Measurements from ENCODE around the gene LY9. TPM values are rescaled to one million over a fixed set of nuclear protein-coding genes. Genes with fewer than 3 reads are reported as not detected.

The LY9 gene
- total RNA-seq, 2 donors from 2014 or later, result not detected

DNA sequence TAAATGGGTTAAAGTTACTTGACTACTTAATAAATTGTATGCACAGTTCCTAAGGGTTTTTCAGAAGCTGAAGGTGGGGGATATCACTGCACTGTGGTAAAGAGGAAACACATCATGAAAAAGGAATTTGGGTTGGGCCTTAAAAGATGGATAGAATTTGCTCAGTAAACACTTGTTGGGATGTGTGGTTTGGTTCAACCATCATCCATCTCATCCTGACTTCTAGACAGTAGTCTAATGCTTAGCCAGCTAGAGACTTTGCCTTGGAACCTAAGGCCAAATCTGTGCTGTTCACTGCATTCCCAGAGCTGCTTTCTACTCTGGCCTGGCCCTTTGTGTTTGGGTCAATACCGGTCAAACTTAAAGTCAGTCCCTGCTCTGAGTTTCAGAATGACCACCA, 30.6 kb downstream of the LY9 start:
- H3K4me3 Mint-ChIP-seq, result no peak overlapping the region
- DNase-seq, result no peak
- Histone ChIP-seq H3K9me3 (ENCODE audit: control insufficient read depth, low read length) (no peaks in the 10 kb centered on the region), H3K9ac (ENCODE audit: extremely low read depth, low read length, poor library complexity, severe bottlenecking) (no peak overlapping the region), H3K27me3 (ENCODE audit: control insufficient read depth, insufficient read depth, low read length, poor library complexity, severe bottlenecking) (no peaks in the 10 kb centered on the region), H3K27ac (ENCODE audit: low read depth, low read length) (no peak overlapping the region), H3K36me3 (ENCODE audit: control insufficient read depth, insufficient read depth, low read length) (no peaks in the 10 kb centered on the region), H3K4me3 (ENCODE audit: low read length) (no peak overlapping the region), H3K4me1 (ENCODE audit: control insufficient read depth, insufficient read depth, low read length) (no peaks in the 10 kb centered on the region)
- no peaks in the 10 kb centered on the region for H3K36me3 Mint-ChIP-seq (ENCODE audit: low read depth)
- H3K27me3 Mint-ChIP-seq (ENCODE audit: insufficient read depth), result peaks cover 5% of the 10 kb centered on the region
- TF ChIP-seq CTCF (conservative IDR thresholded peaks at IDR 0.05), result no peak
- WGBS, 2 experiments (ENCODE audit: insufficient coverage in 1 of 2, insufficient read length in 1 of 2), result 96 to 100% methylated on average over 1 of the region's 1 CpG
- no peaks in the 10 kb centered on the region for H3K4me1 Mint-ChIP-seq
- H3K27ac Mint-ChIP-seq, result no peak overlapping the region
- H3K9me3 Mint-ChIP-seq, result no peaks in the 10 kb centered on the region

DNA sequence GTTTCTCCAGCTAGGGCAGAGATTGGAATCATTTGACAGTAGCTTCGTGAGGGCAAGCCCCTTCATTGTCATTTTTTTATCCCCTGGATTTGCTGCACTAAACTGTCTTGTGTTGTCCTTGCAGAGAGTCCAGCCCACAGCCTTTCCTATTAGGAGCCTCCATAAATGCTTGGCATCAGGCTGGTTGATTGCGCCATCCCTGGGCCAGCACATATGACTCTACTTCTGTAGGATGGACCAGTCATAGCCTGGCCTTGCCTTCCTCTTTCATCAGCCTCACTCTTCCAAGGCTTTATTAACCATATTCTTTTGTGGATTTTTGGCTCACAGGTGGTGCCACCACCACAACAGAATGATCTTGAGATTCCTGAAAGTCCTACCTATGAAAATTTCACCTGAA, 31.4 kb downstream of the LY9 start:
- no peaks in the 10 kb centered on the region for H3K4me1 ChIP-seq (ENCODE audit: control insufficient read depth, insufficient read depth, low read length)
- H3K36me3 ChIP-seq (ENCODE audit: control insufficient read depth, insufficient read depth, low read length), result no peaks in the 10 kb centered on the region
- Mint-ChIP-seq H3K36me3 (ENCODE audit: low read depth) (no peaks in the 10 kb centered on the region), H3K27ac (no peak overlapping the region), H3K4me3 (no peak overlapping the region), H3K27me3 (ENCODE audit: insufficient read depth) (peaks cover 5% of the 10 kb centered on the region), H3K9me3 (no peaks in the 10 kb centered on the region), H3K4me1 (no peaks in the 10 kb centered on the region)
- H3K9me3 ChIP-seq (ENCODE audit: control insufficient read depth, low read length), result no peaks in the 10 kb centered on the region
- H3K9ac ChIP-seq (ENCODE audit: extremely low read depth, low read length, poor library complexity, severe bottlenecking), result no peak overlapping the region
- no peak for TF ChIP-seq CTCF (conservative IDR thresholded peaks at IDR 0.05)
- no peaks in the 10 kb centered on the region for H3K27me3 ChIP-seq (ENCODE audit: control insufficient read depth, insufficient read depth, low read length, poor library complexity, severe bottlenecking)
- no peak overlapping the region for H3K27ac ChIP-seq (ENCODE audit: low read depth, low read length)
- WGBS, 2 experiments (ENCODE audit: insufficient coverage in 1 of 2, insufficient read length in 1 of 2), result 90 to 92% methylated on average over 1 to 2 of the region's 2 CpGs
- no peak for DNase-seq
- no peak overlapping the region for H3K4me3 ChIP-seq (ENCODE audit: low read length)

- Histone ChIP-seq H3K9me3 (ENCODE audit: control insufficient read depth, low read length) (no peaks in the 10 kb centered on the region), H3K4me1 (ENCODE audit: control insufficient read depth, insufficient read depth, low read length) (no peaks in the 10 kb centered on the region), H3K9ac (ENCODE audit: extremely low read depth, low read length, poor library complexity, severe bottlenecking) (no peak overlapping the region), H3K27me3 (ENCODE audit: control insufficient read depth, insufficient read depth, low read length, poor library complexity, severe bottlenecking) (no peaks in the 10 kb centered on the region), H3K4me3 (ENCODE audit: low read length) (no peak overlapping the region), H3K27ac (ENCODE audit: low read depth, low read length) (no peak overlapping the region), H3K36me3 (ENCODE audit: control insufficient read depth, insufficient read depth, low read length) (no peaks in the 10 kb centered on the region)
- Mint-ChIP-seq H3K4me1 (peaks cover 8% of the 10 kb centered on the region), H3K27ac (no peak overlapping the region), H3K27me3 (ENCODE audit: insufficient read depth) (peaks cover 5% of the 10 kb centered on the region), H3K4me3 (no peak overlapping the region), H3K36me3 (ENCODE audit: low read depth) (no peaks in the 10 kb centered on the region), H3K9me3 (no peaks in the 10 kb centered on the region)
- TF ChIP-seq CTCF (conservative IDR thresholded peaks at IDR 0.05), result no peak
- 92 to 100% methylated on average over 1 of the region's 1 CpG for WGBS, 2 experiments (ENCODE audit: insufficient coverage in 1 of 2, insufficient read length in 1 of 2)
- no peak for DNase-seq
Measured at GRCh38 chr1:160829766-160830165, 33.8 kb downstream of the LY9 start.

Data from endodermal cell (in vitro differentiated cells).